HG03066 (cell line): ENCODE data around the gene GOLGA8J.
"Not testable (repeated sequence)": the region's sequence is repeated elsewhere in the genome, so short reads cannot be mapped to it uniquely, and the experiment has no call there.

ENCODE experiments used
- ATAC-seq: cut with Tn5 transposase; IDR thresholded peaks from one replicate; pipeline ENCODE4 v1.9.1; 2021; ENCODE audit warnings: low read depth; ENCODE audit not compliant: unreplicated experiment

The GOLGA8J gene, protein sequence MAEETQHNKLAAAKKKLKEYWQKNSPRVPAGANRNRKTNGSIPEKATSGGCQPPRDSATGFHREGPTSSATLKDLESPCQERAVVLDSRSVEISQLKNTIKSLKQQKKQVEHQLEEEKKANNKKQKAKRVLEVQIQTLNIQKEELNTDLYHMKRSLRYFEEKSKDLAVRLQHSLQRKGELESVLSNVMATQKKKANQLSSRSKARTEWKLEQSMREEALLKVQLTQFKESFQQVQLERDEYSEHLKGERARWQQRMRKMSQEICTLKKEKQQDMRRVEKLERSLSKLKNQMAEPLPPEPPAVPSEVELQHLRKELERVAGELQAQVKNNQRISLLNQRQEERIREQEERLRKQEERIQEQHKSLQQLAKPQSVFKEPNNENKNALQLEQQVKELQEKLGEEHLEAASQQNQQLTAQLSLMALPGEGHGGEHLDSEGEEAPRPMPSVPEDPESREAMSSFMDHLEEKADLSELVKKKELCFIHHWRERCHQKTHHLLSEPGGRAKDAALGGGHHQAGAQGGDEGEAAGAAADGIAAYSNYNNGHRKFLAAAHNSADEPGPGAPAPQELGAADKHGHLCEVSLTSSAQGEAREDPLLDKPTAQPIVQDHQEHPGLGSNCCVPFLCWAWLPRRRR

DNA sequence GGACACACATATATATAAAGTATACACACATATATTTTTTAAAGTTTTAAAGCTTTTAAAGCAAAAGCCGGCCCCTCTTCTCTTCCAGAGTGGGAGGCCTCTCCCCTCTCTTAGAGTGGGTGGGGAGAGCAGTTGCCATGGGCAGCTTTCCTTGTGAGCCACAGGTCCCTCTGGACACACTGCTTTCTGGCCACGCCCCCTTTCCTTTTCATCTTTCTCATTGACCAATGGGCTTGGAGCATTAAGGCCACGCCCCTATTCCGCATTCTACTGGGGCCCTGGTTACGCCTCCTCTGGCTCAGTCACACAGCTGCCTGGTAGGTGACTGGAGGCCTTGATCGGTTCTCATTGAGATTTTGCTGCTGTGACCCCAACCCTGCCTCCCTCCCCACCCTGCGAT is at the start of gene GOLGA8J:
TSS of gene GOLGA8J (plus strand) at position 301 of the 400 bp plus-strand sequence. CDS start at position 399, 98 bp downstream.
- ATAC-seq, result not testable (repeated sequence)

DNA sequence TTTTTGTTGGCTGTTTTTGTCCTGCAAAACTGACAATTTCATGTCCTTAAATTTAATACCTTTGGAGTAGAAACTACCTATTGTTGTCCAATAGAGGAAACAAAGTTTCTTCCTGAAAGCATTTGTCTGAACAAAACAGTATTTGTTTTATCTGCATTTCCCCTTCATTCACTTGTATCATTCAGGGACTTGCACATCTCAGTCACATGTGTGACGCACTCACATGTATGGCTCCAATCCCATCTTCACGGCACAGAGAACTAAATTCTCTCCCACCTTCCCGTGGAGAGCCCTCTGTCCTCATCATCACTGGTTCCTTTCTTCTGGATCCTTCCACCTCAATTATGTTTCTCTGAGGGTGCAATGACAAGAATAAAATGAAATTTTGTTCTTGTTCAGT is 49.5 kb upstream of the GOLGA8J start:
- no peak for ATAC-seq

DNA sequence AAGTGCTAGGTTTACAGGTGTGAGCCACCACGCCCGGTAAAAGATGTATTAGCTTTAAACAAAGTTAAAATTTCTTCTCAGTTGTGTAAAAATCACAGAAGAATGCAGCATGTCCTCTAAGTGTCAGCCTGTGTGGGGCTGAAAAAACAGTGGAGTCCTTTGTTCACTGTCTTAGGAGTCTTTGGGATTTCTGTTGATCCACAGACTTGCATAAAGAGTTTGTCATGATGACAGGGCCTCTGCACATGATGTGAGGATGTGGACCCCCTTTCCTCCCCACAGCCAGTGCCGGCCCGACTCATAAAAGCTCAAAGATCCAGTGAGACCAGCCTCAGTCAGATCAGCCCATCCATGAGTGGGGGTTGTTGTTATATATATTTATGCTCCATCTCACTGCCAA is 49.0 kb upstream of the GOLGA8J start:
- no peak for ATAC-seq

DNA sequence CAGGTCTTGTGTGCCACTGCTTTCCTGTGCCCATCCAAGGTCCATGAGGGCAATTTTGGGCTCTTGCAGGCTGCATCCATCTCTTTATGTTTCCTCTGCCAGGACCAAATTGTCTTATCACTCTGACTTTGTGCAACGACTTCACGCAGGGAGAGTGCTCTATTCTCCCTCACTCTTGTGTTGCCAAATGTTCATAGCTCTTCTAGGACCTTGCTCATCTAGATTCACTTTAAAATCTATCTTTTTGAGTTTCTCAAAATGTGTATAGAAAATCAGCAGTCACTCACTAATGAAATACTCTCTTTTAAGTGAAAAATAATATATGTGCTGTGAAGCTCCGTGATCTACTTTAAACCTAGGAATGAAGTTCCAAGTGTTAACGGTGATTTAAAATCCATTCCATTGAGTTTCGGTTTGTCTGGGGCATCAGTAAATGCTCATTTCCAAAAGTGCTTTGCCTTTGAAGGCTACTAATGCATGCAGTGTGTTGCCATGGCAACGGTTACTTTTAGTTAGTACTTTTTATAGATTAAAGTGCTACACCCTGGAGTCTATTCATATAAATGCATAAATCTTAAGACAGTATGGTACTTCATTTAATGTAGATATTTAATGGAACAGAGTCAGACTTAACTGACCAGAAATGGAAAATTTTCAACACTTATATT is 46.6 kb upstream of the GOLGA8J start:
- ATAC-seq, result no peak

GRCh38 chr15:30038667-30039523 is 43.9 kb upstream of the GOLGA8J start:
- ATAC-seq, result no peak

- no peak for ATAC-seq
Observed at GRCh38 chr15:30041868-30042267, 40.9 kb upstream of the GOLGA8J start.

DNA sequence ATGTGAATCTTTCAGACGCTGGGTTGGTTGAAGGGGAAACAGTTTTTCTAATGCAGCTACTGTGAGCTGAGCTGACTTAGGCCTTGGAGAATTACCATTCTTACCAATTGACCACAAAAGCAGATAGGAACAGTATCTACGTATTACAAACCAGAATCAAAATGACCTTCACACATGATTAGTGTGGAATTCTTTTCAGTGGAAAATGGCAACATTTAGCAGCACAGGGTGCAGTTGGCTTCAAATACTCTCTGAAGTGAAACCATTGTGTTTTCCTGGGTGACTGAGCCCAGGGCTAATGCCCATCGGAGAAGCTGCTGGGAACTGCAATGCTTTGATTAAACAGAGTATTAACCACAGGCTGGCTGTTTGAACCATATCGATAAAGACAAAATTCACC is 40.2 kb upstream of the GOLGA8J start:
- ATAC-seq, result no peak

DNA sequence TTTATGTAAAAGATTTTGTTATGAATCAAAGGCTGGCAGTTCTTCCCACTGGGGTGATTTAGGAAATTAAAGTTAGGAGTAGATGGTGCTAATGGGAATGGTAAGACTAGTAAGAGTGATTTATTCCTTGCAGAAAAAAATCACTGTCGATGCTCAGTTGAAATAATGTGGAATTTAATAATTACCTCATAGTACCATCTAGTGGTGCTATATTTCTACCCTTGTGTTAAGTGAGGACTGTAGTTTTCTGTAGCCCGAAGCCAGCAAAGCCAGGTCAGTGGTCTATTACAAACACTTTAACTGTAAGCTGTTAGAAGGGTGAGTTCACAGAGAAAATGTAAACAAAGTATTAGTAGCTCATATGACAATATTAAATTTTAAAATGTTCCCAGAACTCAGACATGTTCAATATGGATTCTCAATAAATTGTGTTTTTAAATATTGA is 39.5 kb upstream of the GOLGA8J start:
- no peak for ATAC-seq

GRCh38 chr15:30044377-30044776 is 38.4 kb upstream of the GOLGA8J start:
- ATAC-seq, result no peak

DNA sequence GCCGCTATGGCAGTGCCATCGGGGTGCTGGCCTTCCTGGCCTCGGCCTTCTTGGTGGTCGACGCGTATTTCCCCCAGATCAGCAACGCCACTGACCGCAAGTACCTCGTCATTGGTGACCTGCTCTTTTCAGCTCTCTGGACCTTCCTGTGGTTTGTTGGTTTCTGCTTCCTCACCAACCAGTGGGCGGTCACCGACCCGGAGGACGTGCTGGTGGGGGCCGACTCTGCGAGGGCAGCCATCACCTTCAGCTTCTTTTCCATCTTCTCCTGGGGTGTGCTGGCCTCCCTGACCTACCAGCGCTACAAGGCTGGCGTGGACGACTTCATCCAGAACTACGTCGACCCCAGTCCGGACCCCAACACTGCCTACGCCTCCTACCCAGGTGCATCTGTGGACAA is 37.9 kb upstream of the GOLGA8J start:
- ATAC-seq, result not testable (repeated sequence)

- not testable (repeated sequence) for ATAC-seq
Observed at GRCh38 chr15:30045248-30046041, 37.3 kb upstream of the GOLGA8J start.

GRCh38 chr15:30046430-30046829 is 36.3 kb upstream of the GOLGA8J start:
- ATAC-seq, result no peak

DNA sequence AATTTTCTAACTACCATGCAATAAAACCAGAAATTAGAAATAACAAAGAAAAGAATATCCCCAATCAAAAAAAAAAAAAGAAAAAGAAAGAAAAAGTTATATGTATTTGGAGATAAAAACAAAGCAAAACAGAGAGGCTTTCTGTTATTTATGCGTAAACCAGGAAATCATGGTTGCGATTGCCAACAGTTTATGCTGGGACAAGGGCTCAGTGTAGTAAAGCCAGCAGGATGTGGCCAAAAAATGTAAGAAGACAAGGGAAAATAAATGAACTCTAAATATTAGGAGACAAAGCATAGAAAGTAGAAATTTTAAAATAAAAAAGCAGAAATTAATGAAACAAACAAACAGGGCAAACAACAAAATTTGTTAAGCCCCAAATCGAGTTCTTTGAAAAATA is 27.2 kb upstream of the GOLGA8J start:
- no peak for ATAC-seq

- no peak for ATAC-seq
Observed at GRCh38 chr15:30056166-30056565, 26.6 kb upstream of the GOLGA8J start.

DNA sequence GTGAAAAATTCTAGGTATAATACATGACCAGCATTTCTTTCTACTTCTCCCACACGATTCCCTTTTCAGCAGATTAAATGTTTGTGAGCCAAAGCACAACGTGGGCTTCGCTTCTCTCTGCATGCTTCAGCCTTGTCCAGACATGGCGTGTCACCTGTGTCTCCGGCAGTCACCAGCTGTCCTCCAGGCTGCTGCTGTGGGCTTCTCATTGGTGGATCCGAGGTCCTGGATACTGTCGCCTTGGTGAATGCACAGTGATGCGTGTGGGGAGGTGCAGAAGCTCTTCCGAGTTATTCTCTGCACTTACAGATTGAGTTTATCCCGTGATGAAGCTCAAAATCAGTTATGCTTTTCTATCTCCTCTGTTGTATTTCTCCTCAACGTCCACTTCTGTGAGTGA is 23.0 kb upstream of the GOLGA8J start:
- ATAC-seq, result no peak

- no peak for ATAC-seq
Observed at GRCh38 chr15:30062881-30063280, 19.9 kb upstream of the GOLGA8J start.

DNA sequence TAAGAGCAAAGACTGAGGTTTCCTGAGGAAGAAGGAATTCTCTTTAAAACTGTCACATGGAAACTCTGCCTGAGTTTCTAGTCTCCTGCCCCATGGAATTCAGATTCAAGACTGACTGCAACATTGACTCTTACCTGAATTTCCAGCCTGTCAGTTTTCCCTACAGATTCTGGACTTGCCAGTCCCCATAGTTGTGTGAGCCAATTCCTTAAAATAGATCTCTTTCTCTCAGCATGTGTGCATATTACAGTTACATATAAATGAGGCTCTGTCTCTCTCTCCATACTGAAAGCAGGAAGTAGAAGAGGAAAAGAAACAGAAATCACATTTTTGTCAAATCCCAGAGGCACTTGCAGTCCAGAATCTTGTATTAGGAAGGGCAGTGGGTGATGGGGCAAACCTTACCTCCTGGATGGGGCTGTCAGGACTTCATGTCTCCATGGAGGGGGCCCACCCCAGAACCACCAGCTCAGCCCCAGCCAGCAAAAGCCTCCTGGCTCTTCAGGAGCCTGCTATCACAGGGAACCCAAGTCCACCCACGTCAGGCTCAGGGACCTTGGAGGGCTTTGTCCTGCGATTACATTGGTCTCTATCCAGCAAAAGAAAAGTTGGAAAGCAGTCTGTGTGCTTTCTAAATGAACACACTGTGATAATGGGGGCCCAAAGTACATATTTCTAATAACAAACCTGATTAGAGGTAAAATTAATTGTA is 18.8 kb upstream of the GOLGA8J start:
- ATAC-seq, result no peak

DNA sequence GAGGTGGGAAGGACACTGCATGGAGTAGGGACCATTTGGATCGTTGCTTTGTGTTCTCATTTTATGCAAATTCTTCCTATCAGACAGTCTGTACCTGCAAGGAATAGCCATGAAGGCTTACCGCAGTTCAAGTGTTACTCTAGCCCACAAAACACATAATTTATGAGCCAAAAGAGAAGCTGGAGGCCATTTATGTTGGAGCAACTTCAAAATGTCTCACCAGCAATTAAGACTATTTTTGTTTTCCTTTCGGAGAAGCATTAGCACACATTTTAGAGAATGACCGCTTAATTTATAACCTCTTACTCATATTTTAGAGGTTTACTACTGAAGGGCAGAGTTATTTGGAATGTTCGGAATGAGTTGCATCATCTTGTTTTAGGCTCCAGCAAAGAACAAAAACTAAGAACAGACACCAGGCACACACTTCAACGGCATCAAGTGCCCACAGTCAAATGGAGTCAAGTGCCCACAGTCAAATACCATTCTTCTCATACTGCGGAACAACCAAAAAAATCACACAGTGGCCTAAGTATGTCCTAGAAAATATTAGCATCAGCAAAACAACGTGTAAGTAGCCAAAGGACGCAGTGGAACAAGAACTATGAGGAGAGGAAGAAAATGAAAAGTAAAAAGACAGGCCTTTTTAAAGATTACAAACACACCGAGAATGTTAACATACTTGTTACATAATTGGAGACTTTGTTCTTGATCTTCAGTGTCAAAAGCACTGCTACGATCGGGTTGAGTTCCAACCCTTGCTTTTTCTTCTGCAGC is 17.5 kb upstream of the GOLGA8J start:
- no peak for ATAC-seq
